Muscle of leg (tissue), 11 donors: ENCODE results near the gene FARP1. TPM values are rescaled to one million over a fixed set of nuclear protein-coding genes. Genes with fewer than 3 reads are reported as not detected.
A peak's percentile ranks its signal among the peaks of the same experiment; 100 is the strongest.
"Not testable (repeated sequence)": the region's sequence is repeated elsewhere in the genome, so short reads cannot be mapped to it uniquely, and the experiment has no call there.

ENCODE experiments used
- DNase-seq: peaks from one replicate; pipeline ENCODE4 v3.0.0; 2013
- H3K27ac ChIP-seq: one replicate; pipeline ENCODE4 v1.5.1; 2013; ENCODE audit warnings: mild to moderate bottlenecking, low read length, control low read depth
- H3K27me3 ChIP-seq: one replicate; pipeline ENCODE4 v1.6.1; 2013; ENCODE audit warnings: low read length; ENCODE audit not compliant: control insufficient read depth, insufficient read depth
- H3K36me3 ChIP-seq: one replicate; pipeline ENCODE4 v1.6.1; 2013; ENCODE audit warnings: low read length; ENCODE audit not compliant: control insufficient read depth, insufficient read depth
- H3K4me1 ChIP-seq: one replicate; pipeline ENCODE4 v1.6.1; 2013; ENCODE audit warnings: low read length; ENCODE audit not compliant: control insufficient read depth, insufficient read depth
- H3K4me3 ChIP-seq: one replicate; pipeline ENCODE4 v1.5.1; 2013; ENCODE audit warnings: low read length, control low read depth
- H3K9me3 ChIP-seq: replicated peaks from 2 replicates; pipeline ENCODE4 v1.6.1; 2013; ENCODE audit warnings: low read depth, low read length; ENCODE audit not compliant: control insufficient read depth
- WGBS: methylation state at CpG from one replicate; pipeline ENCODE4 v1.1.5; 2013; ENCODE audit warnings: missing lambda C conversion rate; ENCODE audit not compliant: insufficient coverage; 5-methylcytosine and 5-hydroxymethylcytosine counted together
- polyA plus RNA-seq, 8 donors: library from polyadenylated mRNA; unstranded; fragments of 120-200 nt; gene quantifications; one replicate each; pipeline versions ENCODE4 v1.2.1 to v1.2.3, GENCODE V29; 2013; ENCODE audit warnings: inconsistent platforms in 1 of 8, low replicate concordance in 1 of 8; ENCODE audit not compliant: insufficient read length in 8 of 8, insufficient read depth in 1 of 8
- total RNA-seq: library from RNA; stranded (reverse); fragments of 120-200 nt; gene quantifications from one replicate; pipeline ENCODE4 v1.2.4, GENCODE V29; 2013

The FARP1 gene
- total and polyA plus RNA-seq, 9 donors, result 37.8 to 90.7 (median 74.3) TPM

GRCh38 chr13:98406971-98407370, 264.1 kb downstream of the FARP1 start:
- H3K9me3 ChIP-seq, result no peaks in the 10 kb centered on the region
- H3K36me3 ChIP-seq, result peaks cover 11% of the 10 kb centered on the region
- no peak overlapping the region for H3K27ac ChIP-seq
- no peaks in the 10 kb centered on the region for H3K27me3 ChIP-seq
- H3K4me1 ChIP-seq, result no peaks in the 10 kb centered on the region
- DNase-seq, result no peak
- 95% methylated on average over 5 of the region's 9 CpGs for WGBS
- H3K4me3 ChIP-seq, result no peak overlapping the region

DNA sequence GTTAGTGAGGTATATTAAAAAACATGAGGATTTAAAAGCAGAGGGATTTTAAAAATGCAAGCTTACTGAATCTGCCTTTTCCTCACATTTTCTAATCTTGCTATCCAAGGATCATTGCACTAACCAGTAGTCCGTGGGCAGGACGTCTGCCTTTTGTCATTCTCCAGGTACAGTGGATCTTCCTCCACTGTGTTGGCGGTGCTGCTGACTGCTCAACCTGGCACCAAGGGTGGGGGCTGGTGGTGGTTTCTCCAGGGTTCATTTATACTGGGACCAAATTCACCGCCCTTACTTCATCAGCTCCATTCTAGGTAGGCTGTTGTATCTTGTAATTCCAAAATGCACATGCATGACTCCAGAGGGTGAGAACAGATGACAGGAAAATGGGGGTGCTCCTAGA, 264.7 kb downstream of the FARP1 start:
- peaks cover 11% of the 10 kb centered on the region for H3K36me3 ChIP-seq
- no peaks in the 10 kb centered on the region for H3K4me1 ChIP-seq
- no peak overlapping the region for H3K27ac ChIP-seq
- no peaks in the 10 kb centered on the region for H3K9me3 ChIP-seq
- H3K27me3 ChIP-seq, result no peaks in the 10 kb centered on the region
- no CpG with 5 or more reads among the region's 4 CpGs for WGBS
- DNase-seq, result no peak
- no peak overlapping the region for H3K4me3 ChIP-seq

- 97% methylated on average over 3 of the region's 13 CpGs for WGBS
- DNase-seq, result no peak
Measured at GRCh38 chr13:98409281-98409680, 266.4 kb downstream of the FARP1 start.

GRCh38 chr13:98410612-98411011, 267.7 kb downstream of the FARP1 start:
- Histone ChIP-seq H3K4me3 (no peak overlapping the region), H3K27ac (no peak overlapping the region), H3K4me1 (no peaks in the 10 kb centered on the region), H3K36me3 (peaks cover 35% of the 10 kb centered on the region), H3K9me3 (no peaks in the 10 kb centered on the region), H3K27me3 (no peaks in the 10 kb centered on the region)
- 94% methylated on average over 9 of the region's 11 CpGs for WGBS
- DNase-seq, result no peak

More at GRCh38 chr13:98409281-98409680, 266.4 kb downstream of the FARP1 start:
- no peaks in the 10 kb centered on the region for H3K9me3 ChIP-seq
- H3K27me3 ChIP-seq, result no peaks in the 10 kb centered on the region
- H3K4me1 ChIP-seq, result no peaks in the 10 kb centered on the region
- H3K4me3 ChIP-seq, result no peak overlapping the region
- no peak overlapping the region for H3K27ac ChIP-seq
- peaks cover 23% of the 10 kb centered on the region for H3K36me3 ChIP-seq

DNA sequence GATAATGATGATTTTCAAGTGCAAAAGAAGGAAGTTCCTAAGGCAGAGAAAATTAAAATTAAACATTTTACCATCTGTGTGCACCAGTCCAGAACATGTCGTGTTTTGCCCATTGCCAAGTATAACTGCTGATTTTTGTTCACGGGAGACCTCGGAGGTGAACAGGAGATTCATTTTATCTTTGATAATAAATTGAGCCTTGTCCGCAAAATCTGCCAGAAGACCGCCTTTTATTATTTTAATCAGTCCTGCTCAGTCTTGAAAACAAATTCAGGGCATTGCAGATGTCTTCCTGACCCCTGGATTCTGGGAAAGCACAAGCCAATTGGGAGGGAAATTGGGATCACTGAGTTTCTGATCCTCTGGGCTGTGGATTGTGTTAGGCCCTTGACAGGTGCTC, 268.1 kb downstream of the FARP1 start:
- no peaks in the 10 kb centered on the region for H3K4me1 ChIP-seq
- H3K36me3 ChIP-seq, result peaks cover 39% of the 10 kb centered on the region
- H3K9me3 ChIP-seq, result no peaks in the 10 kb centered on the region
- no peak overlapping the region for H3K4me3 ChIP-seq
- WGBS, result no CpG with 5 or more reads among the region's 5 CpGs
- no peaks in the 10 kb centered on the region for H3K27me3 ChIP-seq
- DNase-seq, result no peak
- H3K27ac ChIP-seq, result no peak overlapping the region

DNA sequence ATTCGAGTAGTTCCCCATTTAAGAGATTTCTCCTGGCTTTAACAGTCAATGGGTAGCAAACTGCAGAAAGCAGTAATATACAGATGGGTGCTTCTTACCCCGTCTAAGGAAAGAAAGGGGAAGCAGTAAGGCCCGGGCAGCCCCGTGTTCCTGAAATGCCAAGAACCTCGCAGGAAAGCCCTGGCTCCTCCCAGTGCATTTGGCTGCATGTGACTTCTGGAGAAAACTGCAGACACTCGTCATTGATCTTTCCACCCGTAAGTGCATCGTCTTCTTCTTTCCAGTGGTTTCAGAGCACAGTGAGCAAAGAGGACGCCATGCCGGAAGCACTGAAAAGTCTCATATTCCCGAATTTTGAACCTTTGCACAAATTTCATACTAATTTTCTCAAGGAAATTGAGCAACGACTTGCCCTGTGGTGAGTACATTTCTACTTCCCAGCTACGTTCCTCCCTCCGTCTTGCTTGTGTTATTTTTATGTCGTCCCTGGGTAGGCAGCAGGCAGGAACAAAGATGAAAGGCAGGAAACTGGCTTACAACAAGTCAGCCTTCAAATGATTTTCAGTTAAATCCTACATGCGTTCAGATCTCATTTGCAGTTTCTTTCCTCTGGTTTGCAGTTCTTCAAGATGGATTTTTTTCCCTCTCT, 268.8 kb downstream of the FARP1 start:
- no peak overlapping the region for H3K4me3 ChIP-seq
- H3K9me3 ChIP-seq, result no peaks in the 10 kb centered on the region
- H3K27me3 ChIP-seq, result no peaks in the 10 kb centered on the region
- peak overlapping the region; percentile 31 for H3K27ac ChIP-seq
- no peaks in the 10 kb centered on the region for H3K4me1 ChIP-seq
- peaks cover 40% of the 10 kb centered on the region for H3K36me3 ChIP-seq
- peak; percentile 81 for DNase-seq
- 43% methylated on average over 14 of the region's 16 CpGs for WGBS

GRCh38 chr13:98413278-98413677, 270.4 kb downstream of the FARP1 start:
- not testable (repeated sequence) for DNase-seq, H3K27me3 ChIP-seq, H3K27ac ChIP-seq, H3K4me1 ChIP-seq, H3K9me3 ChIP-seq, H3K4me3 ChIP-seq
- no CpG with 5 or more reads among the region's 3 CpGs for WGBS
- H3K36me3 ChIP-seq, result peaks cover 42% of the 10 kb centered on the region

GRCh38 chr13:98413796-98414195, 270.9 kb downstream of the FARP1 start:
- no CpG with 5 or more reads among the region's 7 CpGs for WGBS
- no peaks in the 10 kb centered on the region for H3K27me3 ChIP-seq
- no peak overlapping the region for H3K4me3 ChIP-seq
- no peaks in the 10 kb centered on the region for H3K9me3 ChIP-seq
- H3K4me1 ChIP-seq, result no peaks in the 10 kb centered on the region
- DNase-seq, result no peak
- no peak overlapping the region for H3K27ac ChIP-seq
- H3K36me3 ChIP-seq, result peaks cover 44% of the 10 kb centered on the region

GRCh38 chr13:98415326-98416070, 272.6 kb downstream of the FARP1 start:
- Histone ChIP-seq H3K27me3 (no peaks in the 10 kb centered on the region), H3K36me3 (peaks cover 47% of the 10 kb centered on the region), H3K9me3 (no peaks in the 10 kb centered on the region), H3K4me1 (no peaks in the 10 kb centered on the region), H3K4me3 (no peak overlapping the region), H3K27ac (no peak overlapping the region)
- no peak for DNase-seq
- WGBS, result 99% methylated on average over 9 of the region's 18 CpGs

DNA sequence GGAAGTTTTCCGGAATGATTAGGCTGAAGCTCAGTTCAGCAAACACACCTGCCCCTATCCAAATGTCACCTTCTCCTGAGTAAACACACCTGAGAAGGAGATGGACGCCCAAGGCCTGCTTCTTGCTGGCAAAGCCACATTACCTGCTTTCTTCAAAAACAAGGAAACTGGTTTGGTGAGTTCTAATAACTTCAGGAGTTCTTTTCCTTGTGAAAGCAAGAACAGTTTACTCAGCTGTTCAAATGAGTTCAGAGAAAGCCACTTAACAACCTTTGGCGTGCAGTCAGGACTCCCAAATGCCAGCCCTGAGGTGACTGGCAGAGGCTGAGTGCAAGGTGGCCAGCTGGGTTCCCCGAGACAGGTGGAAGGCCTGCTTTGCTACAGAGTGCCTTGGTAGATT, 273.5 kb downstream of the FARP1 start:
- Histone ChIP-seq H3K9me3 (no peaks in the 10 kb centered on the region), H3K4me1 (no peaks in the 10 kb centered on the region), H3K27me3 (no peaks in the 10 kb centered on the region), H3K27ac (no peak overlapping the region), H3K4me3 (no peak overlapping the region), H3K36me3 (peaks cover 44% of the 10 kb centered on the region)
- DNase-seq, result no peak
- WGBS, result 97% methylated on average over 2 of the region's 4 CpGs
